GM12865 (cell line): ENCODE results near the gene TBC1D7.

ENCODE experiments used
- DNase-seq: peaks from one replicate; pipeline ENCODE4 v3.0.0; 2010; ENCODE audit warnings: low read depth
- H3K4me3 ChIP-seq: 2 replicates; pipeline ENCODE4 v1.5.1; 2011; ENCODE audit warnings: mild to moderate bottlenecking, low read depth, low read length, control low read depth
- TF ChIP-seq, protein P1 (sequence below): IDR thresholded peaks from 2 replicates; pipeline ENCODE4 v1.5.1; 2011; ENCODE audit warnings: low read length, control low read depth, low read depth, inconsistent platforms; ENCODE audit not compliant: insufficient read depth; ENCODE audit errors: missing control alignments

TBC1D7 gene

DNA sequence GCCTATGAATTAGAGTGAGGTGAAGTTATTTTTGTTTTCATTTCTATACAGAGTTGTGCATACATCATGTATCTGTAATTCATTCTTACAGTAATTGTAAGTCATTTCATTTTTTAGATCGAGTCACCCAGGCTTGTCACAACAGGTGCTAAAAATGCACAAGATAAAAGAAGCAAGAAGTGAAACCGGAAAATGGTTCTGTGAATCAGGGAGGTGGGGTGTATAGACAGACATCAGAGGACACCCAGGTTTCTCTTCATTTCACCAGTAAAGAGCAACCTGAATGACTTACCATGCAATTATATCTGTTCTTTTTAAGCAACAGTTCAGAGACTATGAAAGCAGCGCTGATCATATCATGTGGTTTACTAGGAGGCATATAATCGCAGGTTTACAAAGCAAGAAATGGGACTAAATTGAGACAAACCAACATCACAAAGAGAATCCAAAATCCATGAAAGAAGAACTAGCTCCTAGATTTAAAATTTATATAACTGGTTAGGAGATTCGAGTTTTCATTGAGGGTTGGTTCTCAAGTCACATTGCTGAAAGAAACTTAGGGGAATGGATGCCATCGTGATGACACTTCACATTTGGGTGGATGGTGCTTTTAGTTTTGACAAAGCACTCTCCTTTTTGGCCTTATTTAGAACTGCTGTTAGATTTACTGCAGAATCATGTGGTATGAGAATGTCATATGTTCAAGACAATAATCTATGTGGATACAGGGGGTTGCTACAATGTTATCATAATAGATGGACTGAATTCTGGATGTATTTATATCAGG lies 27.9 kb upstream of the TBC1D7 start:
- DNase-seq, result peak; percentile 91

DNA sequence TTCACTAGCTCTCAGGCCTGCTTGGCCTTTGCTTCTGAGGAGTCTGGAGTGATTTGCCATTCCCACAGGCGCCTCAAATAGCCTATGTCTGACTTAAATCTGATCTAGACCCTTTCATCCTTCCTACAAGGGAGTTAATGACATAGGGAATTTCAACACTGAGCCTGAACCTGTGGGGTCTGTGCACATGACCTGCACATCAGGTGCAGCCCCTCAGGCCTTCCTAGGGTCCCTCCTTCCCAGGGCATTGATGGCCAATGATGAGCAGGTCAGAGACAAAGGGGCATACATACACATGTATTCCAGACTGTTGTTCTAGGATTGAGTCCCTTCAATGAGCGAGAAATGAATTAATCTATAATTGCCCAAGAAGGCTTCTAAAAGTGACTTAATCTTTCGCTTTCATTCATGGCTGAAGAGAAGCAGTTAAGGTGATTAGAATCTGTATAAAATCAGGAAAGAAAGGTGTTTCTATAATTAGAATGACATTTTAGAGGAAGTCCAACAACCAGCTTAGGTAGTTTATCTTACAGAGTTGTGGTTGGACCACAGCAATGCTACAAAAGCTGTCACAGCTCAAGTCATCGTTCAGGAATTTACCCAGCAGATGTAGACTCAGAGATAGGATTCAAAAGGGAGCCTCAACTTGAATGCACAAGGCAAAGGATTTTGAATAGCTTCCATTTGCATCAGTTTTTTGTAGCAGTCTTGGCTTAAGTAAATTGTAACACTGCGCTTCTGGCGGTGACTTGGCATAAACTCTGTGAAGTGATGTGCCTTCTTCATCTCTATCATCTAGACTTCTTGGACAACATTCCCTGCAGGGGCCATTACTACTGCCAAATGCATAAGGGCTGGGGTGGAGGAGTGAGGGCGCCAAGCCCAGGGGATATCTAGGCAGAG lies 27.0 kb upstream of the TBC1D7 start:
- H3K4me3 ChIP-seq, result peak overlapping the region; percentile 41
- peak; percentile 74 for DNase-seq
- TF ChIP-seq, protein P1, sequence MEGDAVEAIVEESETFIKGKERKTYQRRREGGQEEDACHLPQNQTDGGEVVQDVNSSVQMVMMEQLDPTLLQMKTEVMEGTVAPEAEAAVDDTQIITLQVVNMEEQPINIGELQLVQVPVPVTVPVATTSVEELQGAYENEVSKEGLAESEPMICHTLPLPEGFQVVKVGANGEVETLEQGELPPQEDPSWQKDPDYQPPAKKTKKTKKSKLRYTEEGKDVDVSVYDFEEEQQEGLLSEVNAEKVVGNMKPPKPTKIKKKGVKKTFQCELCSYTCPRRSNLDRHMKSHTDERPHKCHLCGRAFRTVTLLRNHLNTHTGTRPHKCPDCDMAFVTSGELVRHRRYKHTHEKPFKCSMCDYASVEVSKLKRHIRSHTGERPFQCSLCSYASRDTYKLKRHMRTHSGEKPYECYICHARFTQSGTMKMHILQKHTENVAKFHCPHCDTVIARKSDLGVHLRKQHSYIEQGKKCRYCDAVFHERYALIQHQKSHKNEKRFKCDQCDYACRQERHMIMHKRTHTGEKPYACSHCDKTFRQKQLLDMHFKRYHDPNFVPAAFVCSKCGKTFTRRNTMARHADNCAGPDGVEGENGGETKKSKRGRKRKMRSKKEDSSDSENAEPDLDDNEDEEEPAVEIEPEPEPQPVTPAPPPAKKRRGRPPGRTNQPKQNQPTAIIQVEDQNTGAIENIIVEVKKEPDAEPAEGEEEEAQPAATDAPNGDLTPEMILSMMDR, result no peak

More for the DNA sequence above, 27.9 kb upstream of the TBC1D7 start:
- TF ChIP-seq, protein P1, result no peak
- peak overlapping the region; percentile 41 for H3K4me3 ChIP-seq

DNA sequence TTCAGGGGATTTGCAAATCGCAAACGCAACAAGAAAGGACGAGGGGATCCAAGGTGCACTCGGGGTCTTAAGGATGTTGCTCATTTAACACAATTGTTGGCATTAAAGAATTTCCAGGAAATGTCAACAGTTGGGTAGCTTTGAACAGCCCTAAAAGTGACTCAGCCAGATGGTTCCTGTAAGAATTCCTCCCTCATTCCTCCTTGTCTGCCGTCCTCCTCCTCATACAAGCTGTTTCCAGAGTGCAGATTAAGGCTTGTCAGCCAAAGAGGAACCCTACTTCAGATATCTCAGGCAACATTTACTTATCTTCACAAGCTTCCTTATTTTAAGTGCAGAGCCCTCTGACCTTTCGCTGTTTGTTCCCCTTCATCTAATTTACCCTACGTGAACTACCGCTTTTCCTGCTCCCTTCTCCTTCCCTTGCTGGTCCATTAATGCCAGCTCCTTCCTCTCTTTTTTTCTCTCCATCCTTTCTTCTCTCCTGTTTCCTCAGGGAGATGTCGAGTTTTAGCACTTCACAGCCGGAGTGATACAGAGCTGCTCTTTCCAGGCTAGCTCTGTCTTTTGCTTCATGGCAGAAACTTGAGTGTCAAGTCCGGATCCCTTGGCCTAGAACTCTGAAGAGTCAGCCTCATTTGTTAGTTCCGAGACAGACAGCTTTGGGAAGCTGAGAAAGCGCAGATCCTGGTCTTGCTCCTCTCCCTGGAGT lies 26.1 kb upstream of the TBC1D7 start:
- TF ChIP-seq, protein P1, result no peak
- no peak for DNase-seq
- no peak overlapping the region for H3K4me3 ChIP-seq

DNA sequence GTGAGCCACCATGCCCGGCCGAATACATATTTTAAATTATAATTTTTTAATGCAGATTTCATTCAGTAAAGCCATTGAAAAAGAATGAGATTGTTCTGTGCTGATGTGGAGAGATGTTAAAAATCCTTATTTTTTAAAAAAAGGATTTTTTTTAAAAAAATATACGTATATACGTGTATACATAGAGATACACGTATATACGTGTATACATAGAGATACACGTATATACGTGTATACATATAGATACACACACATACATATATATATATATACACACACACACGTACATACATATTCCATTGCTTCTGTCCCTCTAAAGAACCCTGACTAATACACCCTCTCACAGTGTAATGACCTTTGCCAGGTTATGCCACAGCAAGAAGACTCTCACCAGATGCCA lies 23.8 kb upstream of the TBC1D7 start:
- no peak for DNase-seq
- TF ChIP-seq, protein P1, result no peak
- H3K4me3 ChIP-seq, result no peak overlapping the region

DNA sequence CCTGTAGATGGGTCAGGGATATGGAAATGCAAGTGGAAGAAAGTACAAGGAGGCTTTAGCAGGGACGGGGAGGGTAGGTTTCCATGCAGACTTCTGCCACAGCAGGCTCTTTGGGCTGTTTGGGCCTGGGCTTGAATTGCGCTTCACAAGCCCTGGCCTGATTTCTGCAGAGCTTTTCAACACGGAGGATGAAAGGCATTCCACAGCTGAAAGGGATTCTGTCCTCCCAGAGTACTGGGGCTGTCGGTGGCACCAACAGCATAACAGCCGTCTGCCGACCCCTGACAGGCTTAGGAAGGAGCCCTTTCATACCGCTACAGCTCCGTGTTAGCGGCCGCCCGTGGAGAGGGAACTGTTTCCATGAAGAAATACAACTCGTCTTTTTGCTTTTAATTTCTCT lies 22.9 kb upstream of the TBC1D7 start:
- no peak for DNase-seq
- H3K4me3 ChIP-seq, result no peak overlapping the region
- TF ChIP-seq, protein P1, result no peak

DNA sequence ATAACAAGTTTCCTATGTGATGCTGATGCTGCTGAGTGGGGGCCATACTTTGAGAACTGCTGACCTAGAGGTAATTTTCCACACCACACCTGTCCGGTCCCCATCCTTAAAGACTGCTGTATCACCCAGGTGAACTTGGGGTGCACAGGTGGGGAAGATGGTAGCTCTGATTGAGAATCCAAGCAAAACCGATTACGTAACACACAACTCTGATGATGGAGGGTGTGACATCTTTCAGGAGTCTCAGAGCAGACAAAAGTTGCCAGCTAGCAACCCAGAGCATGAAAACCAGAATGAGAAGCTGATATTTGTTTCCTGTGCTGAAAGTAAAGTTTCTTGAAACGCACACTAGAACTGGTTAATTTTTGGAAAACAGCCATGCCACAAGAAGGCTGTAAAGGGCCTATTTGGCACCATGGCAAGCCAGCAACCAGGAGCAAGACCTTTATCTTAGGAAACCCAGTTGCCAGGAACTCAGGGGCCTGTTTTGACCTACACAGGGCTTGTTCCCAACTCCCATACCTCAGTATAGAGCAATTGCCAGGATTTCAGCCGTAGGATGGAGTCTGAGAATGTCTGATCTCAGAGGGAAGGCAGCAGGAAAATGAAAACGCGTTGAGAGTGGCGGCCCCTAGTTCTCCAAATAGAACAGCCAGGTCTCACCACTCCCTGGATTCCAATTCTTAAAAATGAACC lies 21.6 kb upstream of the TBC1D7 start:
- TF ChIP-seq, protein P1, result no peak
- no peak for DNase-seq
- no peak overlapping the region for H3K4me3 ChIP-seq
